NK-92 treated with Interleukin-12 subunit alpha and Interleukin-12 subunit beta, amount 100 ng/mL, for 24 hours (cell line): ENCODE measurements around the gene OR2D2.
"Not testable (repeated sequence)": the region's sequence is repeated elsewhere in the genome, so short reads cannot be mapped to it uniquely, and the experiment has no call there.

Source experiments
- DNase-seq: peaks from one replicate; lab custom pipeline; 2025; lab: John Stamatoyannopoulos, UW

The OR2D2 gene

GRCh38 chr11:6882751-6883150, 9.5 kb downstream of the OR2D2 start:
- no peak for DNase-seq

GRCh38 chr11:6876914-6877313, 15.4 kb downstream of the OR2D2 start:
- no peak for DNase-seq

- no peak for DNase-seq
These were observed 16.0 kb downstream of the OR2D2 start, which contains the start of gene OR10A4 for GRCh38 chr11:6876325-6876724. OR10A4 (plus strand) TSS chr11:6876625; CDS start chr11:6876648, 23 bp downstream.

- no peak for DNase-seq
These were observed 16.5 kb downstream of the OR2D2 start for GRCh38 chr11:6875761-6876160.

- no peak for DNase-seq
These were observed 21.0 kb downstream of the OR2D2 start for GRCh38 chr11:6871278-6871677.

- DNase-seq, result no peak
These were observed 27.9 kb downstream of the OR2D2 start for GRCh38 chr11:6864438-6864837.

- no peak for DNase-seq
These were observed 29.3 kb downstream of the OR2D2 start, which contains the start of gene OR10A2 for GRCh38 chr11:6862961-6863360. OR10A2 (plus strand) TSS chr11:6863057; CDS start chr11:6869755, 6,698 bp downstream.

- no peak for DNase-seq
These were observed 35.4 kb downstream of the OR2D2 start for GRCh38 chr11:6856871-6857270.

- DNase-seq, result no peak
These were observed 36.2 kb downstream of the OR2D2 start for GRCh38 chr11:6855971-6856541.

- not testable (repeated sequence) for DNase-seq
These were observed 37.5 kb downstream of the OR2D2 start for GRCh38 chr11:6854801-6855200.

- no peak for DNase-seq
These were observed 41.8 kb downstream of the OR2D2 start for GRCh38 chr11:6850526-6850925.

GRCh38 chr11:6845383-6845782, 46.9 kb downstream of the OR2D2 start, which contains the start of gene OR10A5:
OR10A5 (plus strand) TSS chr11:6845683; CDS start chr11:6845683, 0 bp downstream.
- DNase-seq, result no peak

GRCh38 chr11:6844356-6844755, 47.9 kb downstream of the OR2D2 start:
- DNase-seq, result no peak

- DNase-seq, result no peak
These were observed 48.6 kb downstream of the OR2D2 start for GRCh38 chr11:6843670-6844069.

GRCh38 chr11:6841694-6842093, 50.6 kb downstream of the OR2D2 start:
- no peak for DNase-seq
